ENCODE data around the gene IFITM2.
"Not testable (repeated sequence)": the region's sequence is repeated elsewhere in the genome, so short reads cannot be mapped to it uniquely, and the experiment has no call there.

DNA sequence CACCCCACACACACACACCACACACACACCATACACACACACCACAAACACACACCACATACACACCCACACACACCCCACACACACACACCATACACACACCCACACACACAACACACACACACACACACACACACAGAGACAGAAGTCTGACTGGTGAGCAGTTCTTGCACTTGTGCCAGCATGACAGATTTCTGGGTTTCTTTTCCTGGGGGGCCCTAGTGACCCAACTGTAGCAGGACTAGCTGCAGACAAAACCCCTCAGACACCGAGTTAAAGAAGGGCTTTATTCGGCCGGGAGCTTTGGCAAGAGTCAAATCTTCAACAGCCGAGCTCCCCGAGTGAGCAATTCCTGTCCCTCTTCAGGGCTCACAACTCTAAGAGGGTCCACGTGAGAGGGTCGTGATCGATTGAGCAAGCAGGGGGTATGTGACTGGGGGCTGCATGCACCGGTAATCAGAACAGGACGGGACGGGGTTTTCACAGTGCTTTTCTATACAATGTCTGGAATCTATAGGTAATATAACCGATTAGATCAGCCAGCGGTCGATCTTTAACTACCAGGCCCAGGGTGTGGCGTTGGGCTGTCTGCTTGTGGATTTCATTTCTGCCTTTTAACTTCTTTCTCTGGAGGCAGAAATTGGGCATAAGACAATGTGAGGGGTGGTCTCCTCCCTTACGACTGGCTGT is 42.6 kb downstream of the IFITM2 start:
- TF ChIP-seq, protein P1, sequence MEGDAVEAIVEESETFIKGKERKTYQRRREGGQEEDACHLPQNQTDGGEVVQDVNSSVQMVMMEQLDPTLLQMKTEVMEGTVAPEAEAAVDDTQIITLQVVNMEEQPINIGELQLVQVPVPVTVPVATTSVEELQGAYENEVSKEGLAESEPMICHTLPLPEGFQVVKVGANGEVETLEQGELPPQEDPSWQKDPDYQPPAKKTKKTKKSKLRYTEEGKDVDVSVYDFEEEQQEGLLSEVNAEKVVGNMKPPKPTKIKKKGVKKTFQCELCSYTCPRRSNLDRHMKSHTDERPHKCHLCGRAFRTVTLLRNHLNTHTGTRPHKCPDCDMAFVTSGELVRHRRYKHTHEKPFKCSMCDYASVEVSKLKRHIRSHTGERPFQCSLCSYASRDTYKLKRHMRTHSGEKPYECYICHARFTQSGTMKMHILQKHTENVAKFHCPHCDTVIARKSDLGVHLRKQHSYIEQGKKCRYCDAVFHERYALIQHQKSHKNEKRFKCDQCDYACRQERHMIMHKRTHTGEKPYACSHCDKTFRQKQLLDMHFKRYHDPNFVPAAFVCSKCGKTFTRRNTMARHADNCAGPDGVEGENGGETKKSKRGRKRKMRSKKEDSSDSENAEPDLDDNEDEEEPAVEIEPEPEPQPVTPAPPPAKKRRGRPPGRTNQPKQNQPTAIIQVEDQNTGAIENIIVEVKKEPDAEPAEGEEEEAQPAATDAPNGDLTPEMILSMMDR (conservative IDR thresholded peaks at IDR 0.05), result not testable (repeated sequence)
- TF ChIP-seq EZH2 (IDR thresholded peaks at IDR 0.05; ENCODE audit: low read depth), result not testable (repeated sequence)

Data from PC-9 (cell line).